A673 (cell line): Measurements from ENCODE around the gene TP53I13.

Experiments used
- CTCF ChIP-seq: fragments of 300-800, 200-600 bp; sonication (generic); conservative IDR thresholded peaks from 2 replicates; pipeline ENCODE4 v1.5.1; 2017; ENCODE audit warnings: low read depth, mild to moderate bottlenecking, antibody characterized with exemption, low read length, moderate library complexity, mixed read lengths
- EZH2 ChIP-seq: fragments of 200-600 bp; sonication (generic); IDR thresholded peaks from 2 replicates; pipeline ENCODE4 v1.6.1; 2017; ENCODE audit warnings: borderline replicate concordance, low read depth, mild to moderate bottlenecking, mixed read lengths, antibody characterized with exemption, low read length; ENCODE audit not compliant: poor library complexity, severe bottlenecking

GRCh38 chr17:29565643-29566472 lies 2.6 kb upstream of the TP53I13 start:
- 0 out of 2 replicates have a peak, but pooled peaks have one; percentile 32 for TF ChIP-seq CTCF
- TF ChIP-seq EZH2: no peak
